DMS 273 treated with DMSO at 0.1 percent for 48 hours (cell line): ENCODE results near the gene POLR1C.
"Not testable (repeated sequence)": the region's sequence is repeated elsewhere in the genome, so short reads cannot be mapped to it uniquely, and the experiment has no call there.

Experiments
- DNase-seq: peaks from one replicate; lab custom pipeline; 2025; lab: John Stamatoyannopoulos, UW

The POLR1C gene

GRCh38 chr6:43493230-43493629 is 23.7 kb upstream of the POLR1C start:
- no peak for DNase-seq

- no peak for DNase-seq
Observed at GRCh38 chr6:43493833-43494232, 23.1 kb upstream of the POLR1C start.

GRCh38 chr6:43494321-43494720 is 22.6 kb upstream of the POLR1C start:
- no peak for DNase-seq

- DNase-seq = no peak
Observed at GRCh38 chr6:43494766-43495165, 22.1 kb upstream of the POLR1C start.

GRCh38 chr6:43495409-43495941 is 21.4 kb upstream of the POLR1C start:
- no peak for DNase-seq

- peak; percentile 17 for DNase-seq
Observed at GRCh38 chr6:43496370-43497128, 20.3 kb upstream of the POLR1C start.

- no peak for DNase-seq
Observed at GRCh38 chr6:43497129-43497396, 19.8 kb upstream of the POLR1C start.

GRCh38 chr6:43497689-43498088 is 19.2 kb upstream of the POLR1C start:
- DNase-seq = no peak

GRCh38 chr6:43498291-43498690 is 18.6 kb upstream of the POLR1C start:
- not testable (repeated sequence) for DNase-seq

GRCh38 chr6:43499028-43499815 is 17.7 kb upstream of the POLR1C start:
- no peak for DNase-seq

- no peak for DNase-seq
Observed at GRCh38 chr6:43500921-43501320, 16.0 kb upstream of the POLR1C start.

- no peak for DNase-seq
Observed at GRCh38 chr6:43502666-43503065, 14.2 kb upstream of the POLR1C start.

GRCh38 chr6:43503443-43503842 is 13.4 kb upstream of the POLR1C start:
- DNase-seq = no peak

- DNase-seq = no peak
Observed at GRCh38 chr6:43504756-43505593, 11.9 kb upstream of the POLR1C start.

- no peak for DNase-seq
Observed at GRCh38 chr6:43505718-43506117, 11.2 kb upstream of the POLR1C start.

GRCh38 chr6:43506171-43506570 is 10.7 kb upstream of the POLR1C start:
- no peak for DNase-seq

GRCh38 chr6:43506667-43507471 is 10.0 kb upstream of the POLR1C start:
- peak; percentile 63 for DNase-seq

- no peak for DNase-seq
Observed at GRCh38 chr6:43508481-43509141, 8.3 kb upstream of the POLR1C start.

GRCh38 chr6:43509142-43509983 is 7.5 kb upstream of the POLR1C start:
- no peak for DNase-seq
